ENCODE measurements around the gene IGSF9B.

DNA sequence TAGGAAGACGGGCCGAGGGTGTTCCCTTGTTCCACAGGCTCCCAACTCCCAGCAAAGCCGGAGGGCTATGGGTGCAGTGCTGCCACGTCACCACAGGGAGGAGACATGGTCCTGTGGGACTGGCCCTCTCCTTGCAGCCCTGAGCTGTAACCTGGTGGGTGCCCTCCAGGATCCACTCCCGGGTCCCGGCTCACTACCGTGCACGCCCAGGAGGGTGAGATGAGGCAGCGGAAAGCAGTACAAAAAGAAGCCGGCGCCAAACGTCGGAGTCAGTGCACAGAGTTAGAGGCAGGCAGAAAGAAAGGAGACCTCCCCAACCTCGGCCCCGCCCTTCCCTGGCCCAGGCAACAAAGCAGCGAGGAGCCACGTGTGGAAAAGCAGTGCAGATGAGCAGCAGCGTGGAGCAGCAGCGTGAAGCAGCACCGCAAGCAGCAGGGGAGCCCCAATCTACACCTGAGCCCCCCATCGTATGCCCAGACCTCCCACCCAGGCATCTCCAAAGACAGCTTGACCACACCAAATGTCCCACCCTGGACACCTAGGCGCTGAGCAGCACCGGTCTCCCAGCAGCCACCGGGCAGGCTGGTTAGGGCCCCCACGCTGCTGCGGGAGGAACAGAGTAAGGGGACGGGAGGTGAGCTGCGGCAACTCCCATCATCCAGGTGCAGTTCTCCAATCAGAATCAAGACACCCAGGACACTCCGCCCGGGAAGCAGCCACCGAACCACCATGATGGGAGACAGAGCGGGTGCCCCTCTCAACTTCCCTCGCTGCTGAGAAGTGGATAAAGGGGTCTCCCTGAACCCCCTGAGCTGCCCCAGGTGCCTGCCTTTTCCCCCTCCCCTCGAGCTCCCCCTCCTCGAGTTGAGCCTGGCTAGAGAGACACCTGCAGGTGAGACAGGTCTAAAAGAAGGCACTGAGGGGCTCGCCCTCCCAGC, 28.8 kb downstream of the IGSF9B start:
- TF ChIP-seq EP300 (IDR thresholded peaks at IDR 0.05) (no peak), POLR2A (IDR thresholded peaks at IDR 0.05) (no peak), POLR2AphosphoS5 (IDR thresholded peaks at IDR 0.05) (no peak)
- TF ChIP-seq, protein P1, sequence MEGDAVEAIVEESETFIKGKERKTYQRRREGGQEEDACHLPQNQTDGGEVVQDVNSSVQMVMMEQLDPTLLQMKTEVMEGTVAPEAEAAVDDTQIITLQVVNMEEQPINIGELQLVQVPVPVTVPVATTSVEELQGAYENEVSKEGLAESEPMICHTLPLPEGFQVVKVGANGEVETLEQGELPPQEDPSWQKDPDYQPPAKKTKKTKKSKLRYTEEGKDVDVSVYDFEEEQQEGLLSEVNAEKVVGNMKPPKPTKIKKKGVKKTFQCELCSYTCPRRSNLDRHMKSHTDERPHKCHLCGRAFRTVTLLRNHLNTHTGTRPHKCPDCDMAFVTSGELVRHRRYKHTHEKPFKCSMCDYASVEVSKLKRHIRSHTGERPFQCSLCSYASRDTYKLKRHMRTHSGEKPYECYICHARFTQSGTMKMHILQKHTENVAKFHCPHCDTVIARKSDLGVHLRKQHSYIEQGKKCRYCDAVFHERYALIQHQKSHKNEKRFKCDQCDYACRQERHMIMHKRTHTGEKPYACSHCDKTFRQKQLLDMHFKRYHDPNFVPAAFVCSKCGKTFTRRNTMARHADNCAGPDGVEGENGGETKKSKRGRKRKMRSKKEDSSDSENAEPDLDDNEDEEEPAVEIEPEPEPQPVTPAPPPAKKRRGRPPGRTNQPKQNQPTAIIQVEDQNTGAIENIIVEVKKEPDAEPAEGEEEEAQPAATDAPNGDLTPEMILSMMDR (IDR thresholded peaks at IDR 0.05) = peak; percentile 67 to 91

Data from suprapubic skin (tissue), 4 donors.